Osteoblast (primary cell): ENCODE results near the gene NDUFAF8. TPM values are rescaled to one million over a fixed set of nuclear protein-coding genes. Genes with fewer than 3 reads are reported as not detected.

ENCODE experiments used
- DNase-seq: peaks from one replicate; pipeline ENCODE4 v3.0.0; 2011; ENCODE audit warnings: low spot score, mixed read lengths; ENCODE audit not compliant: insufficient read length; ENCODE audit errors: missing footprints
- H2AFZ ChIP-seq: 2 replicates; pipeline ENCODE4 v1.6.0; 2011; ENCODE audit warnings: mild to moderate bottlenecking, low read length
- H3K27ac ChIP-seq: 2 replicates; pipeline ENCODE4 v1.5.1; 2011; ENCODE audit warnings: mild to moderate bottlenecking, low read depth, low read length, moderate library complexity
- H3K27me3 ChIP-seq: 2 replicates; pipeline ENCODE4 v1.6.0; 2012; ENCODE audit warnings: mild to moderate bottlenecking, control low read depth, inconsistent platforms, low read length, moderate library complexity; ENCODE audit not compliant: insufficient read depth
- H3K36me3 ChIP-seq: 2 replicates; pipeline ENCODE4 v1.5.1; 2011; ENCODE audit warnings: mild to moderate bottlenecking, low read length, control low read depth, moderate library complexity; ENCODE audit not compliant: insufficient read depth
- H3K4me1 ChIP-seq: 2 replicates; pipeline ENCODE4 v1.5.1; 2011; ENCODE audit warnings: mild to moderate bottlenecking, low read length, control low read depth, moderate library complexity; ENCODE audit not compliant: insufficient read depth
- H3K4me2 ChIP-seq: 2 replicates; pipeline ENCODE4 v1.6.0; 2011; ENCODE audit warnings: mild to moderate bottlenecking, low read length; ENCODE audit not compliant: insufficient read depth
- H3K4me3 ChIP-seq: fragments of 200-600 bp; sonication (generic); 3 replicates; pipeline ENCODE4 v1.5.1; 2012; ENCODE audit warnings: mild to moderate bottlenecking, low read length, inconsistent platforms; ENCODE audit not compliant: insufficient read depth
- H3K79me2 ChIP-seq: 2 replicates; pipeline ENCODE4 v1.6.0; 2012; ENCODE audit warnings: mild to moderate bottlenecking, low read length, control low read depth, inconsistent platforms; ENCODE audit not compliant: insufficient read depth
- H3K9me3 ChIP-seq: 2 replicates; pipeline ENCODE4 v1.5.1; 2011; ENCODE audit warnings: low read depth, low read length, control low read depth
- H4K20me1 ChIP-seq: 2 replicates; pipeline ENCODE4 v1.6.0; 2012; ENCODE audit warnings: mild to moderate bottlenecking, low read length, control low read depth; ENCODE audit not compliant: insufficient read depth
- total RNA-seq: library from RNA; depleted of rRNA; stranded (reverse); fragments of >200 nt; gene quantifications from 2 replicates; pipeline ENCODE4 v1.2.3, GENCODE V29; 2012
- TF ChIP-seq, protein P1 (sequence below): IDR thresholded peaks from 2 replicates; pipeline ENCODE4 v1.5.1; 2011; ENCODE audit warnings: mild to moderate bottlenecking, low read depth, low read length, moderate library complexity; ENCODE audit errors: extremely low read depth

Gene NDUFAF8
- total RNA-seq, 1 donor: 19.9 TPM

DNA sequence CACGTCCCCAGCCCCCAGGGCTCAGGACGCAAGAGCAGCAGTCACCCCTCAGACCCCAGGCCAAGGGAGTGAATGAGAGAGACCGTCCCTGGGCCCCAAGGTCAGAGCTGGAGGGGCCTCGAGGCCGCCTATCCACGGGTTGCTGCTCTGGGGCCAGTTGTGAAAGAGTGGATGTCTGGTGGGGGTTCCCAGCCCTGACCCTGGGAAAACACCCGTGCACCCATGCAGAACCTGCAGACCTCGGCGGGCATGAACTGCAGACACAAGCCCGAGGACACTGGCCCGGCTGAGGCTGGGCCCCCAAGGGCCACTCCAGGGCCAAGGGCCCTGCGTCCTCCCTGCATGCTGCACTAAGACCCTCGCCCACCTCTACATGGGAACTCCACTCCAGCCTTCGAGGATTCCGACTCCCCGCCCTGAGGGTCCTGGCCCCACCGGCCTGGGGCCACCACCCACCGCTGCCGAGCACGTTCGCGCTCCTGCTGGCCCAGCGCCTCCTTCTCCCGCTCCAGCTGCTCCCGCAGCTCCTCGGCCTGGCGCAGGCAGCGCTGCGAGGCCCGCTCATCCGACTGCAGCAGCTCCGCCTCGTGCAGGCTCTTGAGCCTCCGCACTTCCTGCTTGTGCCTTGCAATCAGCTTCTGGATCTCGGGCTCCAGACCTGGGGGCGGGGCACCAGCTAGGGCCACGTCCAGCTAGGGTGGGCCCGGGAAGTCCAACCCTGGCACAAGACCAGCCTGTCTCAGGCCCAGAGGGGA lies 45.5 kb upstream of the NDUFAF8 start:
- Histone ChIP-seq H3K9me3 (no peaks in the 10 kb centered on the region), H3K4me1 (no peaks in the 10 kb centered on the region), H3K27ac (no peak overlapping the region), H3K27me3 (no peaks in the 10 kb centered on the region), H4K20me1 (no peaks in the 10 kb centered on the region), H2AFZ (no peak overlapping the region), H3K36me3 (no peaks in the 10 kb centered on the region), H3K79me2 (no peaks in the 10 kb centered on the region), H3K4me2 (no peak overlapping the region), H3K4me3 (no peak overlapping the region)
- TF ChIP-seq, protein P1, sequence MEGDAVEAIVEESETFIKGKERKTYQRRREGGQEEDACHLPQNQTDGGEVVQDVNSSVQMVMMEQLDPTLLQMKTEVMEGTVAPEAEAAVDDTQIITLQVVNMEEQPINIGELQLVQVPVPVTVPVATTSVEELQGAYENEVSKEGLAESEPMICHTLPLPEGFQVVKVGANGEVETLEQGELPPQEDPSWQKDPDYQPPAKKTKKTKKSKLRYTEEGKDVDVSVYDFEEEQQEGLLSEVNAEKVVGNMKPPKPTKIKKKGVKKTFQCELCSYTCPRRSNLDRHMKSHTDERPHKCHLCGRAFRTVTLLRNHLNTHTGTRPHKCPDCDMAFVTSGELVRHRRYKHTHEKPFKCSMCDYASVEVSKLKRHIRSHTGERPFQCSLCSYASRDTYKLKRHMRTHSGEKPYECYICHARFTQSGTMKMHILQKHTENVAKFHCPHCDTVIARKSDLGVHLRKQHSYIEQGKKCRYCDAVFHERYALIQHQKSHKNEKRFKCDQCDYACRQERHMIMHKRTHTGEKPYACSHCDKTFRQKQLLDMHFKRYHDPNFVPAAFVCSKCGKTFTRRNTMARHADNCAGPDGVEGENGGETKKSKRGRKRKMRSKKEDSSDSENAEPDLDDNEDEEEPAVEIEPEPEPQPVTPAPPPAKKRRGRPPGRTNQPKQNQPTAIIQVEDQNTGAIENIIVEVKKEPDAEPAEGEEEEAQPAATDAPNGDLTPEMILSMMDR: no peak
- no peak for DNase-seq

DNA sequence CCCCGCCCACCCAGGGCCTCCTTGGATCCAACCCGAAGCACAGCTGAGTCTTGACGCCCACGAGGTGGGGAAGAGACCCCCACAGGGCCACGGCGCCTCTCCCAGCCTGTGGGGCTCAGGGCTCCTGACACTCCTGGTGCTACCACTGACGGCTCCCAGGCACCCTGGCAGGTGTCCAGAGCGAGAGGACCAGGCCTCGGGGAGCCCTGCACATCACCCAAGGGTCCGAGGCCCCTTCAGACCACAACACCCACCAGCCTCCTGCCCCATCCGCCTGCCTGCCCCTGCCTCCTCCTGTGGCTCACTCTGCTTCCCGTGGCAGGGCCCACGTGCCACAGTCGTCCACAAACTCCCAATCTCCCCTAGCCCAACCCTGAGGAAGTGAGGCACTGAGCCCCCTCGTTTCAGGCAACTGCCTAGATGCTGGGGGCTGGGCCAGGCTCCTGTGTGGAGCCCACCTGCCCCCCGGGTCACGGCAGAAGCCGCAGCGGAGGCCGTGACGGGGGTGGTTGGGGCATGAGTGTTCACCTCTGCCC lies 44.8 kb upstream of the NDUFAF8 start:
- H2AFZ ChIP-seq: no peak overlapping the region
- H3K4me2 ChIP-seq: no peak overlapping the region
- H3K27me3 ChIP-seq: no peaks in the 10 kb centered on the region
- H4K20me1 ChIP-seq: no peaks in the 10 kb centered on the region
- H3K9me3 ChIP-seq: no peaks in the 10 kb centered on the region
- TF ChIP-seq, protein P1: no peak
- no peaks in the 10 kb centered on the region for H3K79me2 ChIP-seq
- H3K27ac ChIP-seq: no peak overlapping the region
- DNase-seq: no peak
- H3K4me3 ChIP-seq: no peak overlapping the region
- H3K36me3 ChIP-seq: no peaks in the 10 kb centered on the region
- no peaks in the 10 kb centered on the region for H3K4me1 ChIP-seq

DNA sequence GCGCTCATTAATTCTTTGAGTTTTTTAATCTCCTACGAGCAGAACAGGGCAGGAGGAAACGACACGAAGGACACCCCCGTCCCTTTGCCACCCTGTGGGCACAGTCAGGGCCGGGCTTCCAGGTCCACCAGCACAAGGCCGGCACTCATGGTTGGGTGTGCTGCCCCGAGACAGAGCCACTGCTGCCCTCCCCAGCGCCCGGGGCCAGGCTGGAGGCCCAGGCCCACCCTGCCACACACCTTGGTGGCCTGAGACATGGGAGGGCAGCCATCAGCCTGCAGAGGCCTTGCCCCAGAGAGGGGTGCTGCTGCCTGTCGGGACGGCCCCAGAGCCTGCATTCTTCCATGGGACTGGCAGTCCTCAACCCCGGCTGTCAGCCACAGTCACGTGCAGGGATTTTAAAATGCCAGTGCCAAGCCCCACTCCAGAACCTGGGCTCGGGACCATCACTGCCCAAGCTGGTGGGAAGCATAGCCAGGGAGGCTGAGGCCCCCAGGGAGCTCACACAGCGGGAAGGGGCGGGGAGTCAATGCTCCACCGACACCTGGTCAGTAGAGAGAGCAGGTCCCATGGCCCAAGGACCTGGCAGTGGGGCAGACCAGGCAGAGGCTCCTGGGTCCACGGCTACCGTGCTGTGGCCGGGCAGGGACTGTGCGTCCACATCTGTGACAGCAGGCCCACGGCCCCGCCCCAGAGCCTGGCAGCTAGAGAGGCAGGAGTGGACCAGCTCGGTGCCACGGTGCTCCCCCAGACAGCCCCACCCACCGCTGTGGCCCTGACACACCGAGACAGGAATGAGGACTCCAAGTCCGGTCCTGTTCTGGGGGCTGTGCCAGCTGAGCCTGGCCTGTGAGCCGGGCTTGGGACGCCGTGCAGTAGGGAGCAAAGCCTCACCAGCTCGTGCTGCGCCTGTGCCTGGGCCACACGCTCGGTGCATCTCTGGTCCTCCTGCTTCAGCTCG lies 43.9 kb upstream of the NDUFAF8 start:
- Histone ChIP-seq H3K27ac (no peak overlapping the region), H3K36me3 (no peaks in the 10 kb centered on the region), H3K4me2 (no peak overlapping the region), H3K27me3 (no peaks in the 10 kb centered on the region), H3K4me3 (no peak overlapping the region), H3K4me1 (no peaks in the 10 kb centered on the region), H4K20me1 (no peaks in the 10 kb centered on the region), H3K79me2 (no peaks in the 10 kb centered on the region), H2AFZ (no peak overlapping the region), H3K9me3 (no peaks in the 10 kb centered on the region)
- TF ChIP-seq, protein P1: no peak
- DNase-seq: no peak
